Karpas-422 (cell line): ENCODE results near the gene C1orf116. TPM values are rescaled to one million over a fixed set of nuclear protein-coding genes. Genes with fewer than 3 reads are reported as not detected.

ENCODE experiments used
- DNase-seq: peaks from one replicate; pipeline ENCODE4 v3.0.0-alpha.2; 2015
- H2AFZ ChIP-seq: fragments of 200-600 bp; sonication (generic); 2 replicates; pipeline ENCODE4 v1.6.1; 2014; ENCODE audit warnings: antibody characterized with exemption, low read length, mixed read lengths
- H3K27ac ChIP-seq: fragments of 200-600 bp; sonication (generic); 2 replicates; pipeline ENCODE4 v1.5.1; 2014; ENCODE audit warnings: mild to moderate bottlenecking, low read length, moderate library complexity
- H3K27me3 ChIP-seq: fragments of 200-600 bp; sonication (generic); 2 replicates; pipeline ENCODE4 v1.6.1; 2014; ENCODE audit warnings: low read length, mixed read lengths
- H3K36me3 ChIP-seq: fragments of 200-600 bp; sonication (generic); 2 replicates; pipeline ENCODE4 v1.6.1; 2014; ENCODE audit warnings: low read length, mixed read lengths; ENCODE audit not compliant: insufficient read depth
- H3K4me1 ChIP-seq: fragments of 200-600 bp; sonication (generic); 2 replicates; pipeline ENCODE4 v1.6.1; 2014; ENCODE audit warnings: mild to moderate bottlenecking, low read length, mixed read lengths
- H3K4me2 ChIP-seq: fragments of 200-600 bp; sonication (generic); 2 replicates; pipeline ENCODE4 v1.6.1; 2014; ENCODE audit warnings: low read length, low read depth, mild to moderate bottlenecking; ENCODE audit not compliant: poor library complexity, severe bottlenecking
- H3K4me3 ChIP-seq: fragments of 200-600 bp; sonication (generic); 2 replicates; pipeline ENCODE4 v1.5.1; 2014; ENCODE audit warnings: mild to moderate bottlenecking, antibody characterized with exemption, low read length, mixed read lengths
- H3K79me2 ChIP-seq: fragments of 200-600 bp; sonication (generic); 2 replicates; pipeline ENCODE4 v1.6.1; 2014; ENCODE audit warnings: mild to moderate bottlenecking, low read length, mixed read lengths
- H3K9ac ChIP-seq: fragments of 200-600 bp; sonication (generic); 2 replicates; pipeline ENCODE4 v1.6.0; 2014; ENCODE audit warnings: low read length
- H3K9me2 ChIP-seq: fragments of 200-600 bp; sonication (generic), shearing (Covaris generic); replicated peaks from 2 replicates; pipeline ENCODE4 v1.6.0; 2014; ENCODE audit warnings: mild to moderate bottlenecking, low read length, moderate library complexity; ENCODE audit not compliant: insufficient read depth
- H3K9me3 ChIP-seq: fragments of 300-700, 200-600 bp; sonication (generic); 2 replicates; pipeline ENCODE4 v1.6.1; 2014; ENCODE audit warnings: low read length, mixed read lengths
- H4K20me1 ChIP-seq: fragments of 200-600 bp; sonication (generic); 2 replicates; pipeline ENCODE4 v1.6.1; 2014; ENCODE audit warnings: mild to moderate bottlenecking, antibody characterized with exemption, low read length, low read depth; ENCODE audit not compliant: insufficient read depth
- total RNA-seq: library from RNA; depleted of rRNA; stranded (reverse); fragments of >200 nt; shearing (Covaris generic); gene quantifications from 2 replicates; pipeline ENCODE4 v1.2.3, GENCODE V29; 2014; ENCODE audit warnings: low replicate concordance

C1orf116 gene
- total RNA-seq, 1 experiment from 2014 or later: not detected

GRCh38 chr1:207036865-207037264, 4.3 kb upstream of the C1orf116 start:
- no peak overlapping the region for H2AFZ ChIP-seq

DNA sequence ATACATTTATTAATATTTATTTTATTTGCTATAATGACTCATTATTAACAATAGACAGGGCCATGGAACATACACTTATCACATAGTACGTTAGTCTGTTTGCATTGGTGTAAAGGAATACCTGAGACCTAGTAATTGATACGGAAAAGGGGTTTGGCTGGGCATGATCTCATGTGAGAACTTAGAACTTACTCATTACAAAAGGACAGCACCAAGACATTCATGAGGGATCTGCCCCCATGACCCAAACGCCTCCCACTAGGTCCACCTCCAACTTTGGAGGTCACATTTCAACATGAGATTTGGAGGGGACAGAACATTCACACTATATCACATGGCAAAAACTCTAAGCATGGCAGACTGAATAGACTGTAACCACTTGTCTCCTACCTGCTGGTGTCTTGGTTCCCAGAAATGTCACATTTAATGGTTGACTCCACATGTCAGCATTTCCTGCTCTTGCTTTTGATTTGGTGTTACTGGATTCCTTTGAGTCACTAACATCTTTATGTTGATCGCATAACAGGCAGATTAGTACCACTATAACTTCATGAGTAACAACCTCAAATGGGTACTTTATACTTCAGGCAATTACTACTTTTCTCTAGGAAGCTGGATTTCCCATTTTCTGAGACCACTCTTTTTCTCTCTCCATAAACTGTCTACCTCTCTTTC, 3.5 kb upstream of the C1orf116 start:
- H3K4me1 ChIP-seq: no peaks in the 10 kb centered on the region
- no peaks in the 10 kb centered on the region for H3K27me3 ChIP-seq
- H3K4me3 ChIP-seq: no peak overlapping the region
- H3K27ac ChIP-seq: no peak overlapping the region
- no peaks in the 10 kb centered on the region for H3K36me3 ChIP-seq
- no peak for DNase-seq
- no peaks in the 10 kb centered on the region for H3K79me2 ChIP-seq
- H3K4me2 ChIP-seq: no peak overlapping the region
- H3K9me3 ChIP-seq: no peaks in the 10 kb centered on the region
- H2AFZ ChIP-seq: no peak overlapping the region
- no peaks in the 10 kb centered on the region for H3K9me2 ChIP-seq
- no peak overlapping the region for H3K9ac ChIP-seq
- no peaks in the 10 kb centered on the region for H4K20me1 ChIP-seq

More at GRCh38 chr1:207036865-207037264, 4.3 kb upstream of the C1orf116 start:
- no peak for DNase-seq
- H3K27ac ChIP-seq: no peak overlapping the region
- no peaks in the 10 kb centered on the region for H3K36me3 ChIP-seq
- H4K20me1 ChIP-seq: no peaks in the 10 kb centered on the region
- H3K9me3 ChIP-seq: no peaks in the 10 kb centered on the region
- no peak overlapping the region for H3K9ac ChIP-seq
- H3K27me3 ChIP-seq: no peaks in the 10 kb centered on the region
- no peak overlapping the region for H3K4me3 ChIP-seq
- H3K4me1 ChIP-seq: no peaks in the 10 kb centered on the region
- no peak overlapping the region for H3K4me2 ChIP-seq
- no peaks in the 10 kb centered on the region for H3K79me2 ChIP-seq
- H3K9me2 ChIP-seq: no peaks in the 10 kb centered on the region

DNA sequence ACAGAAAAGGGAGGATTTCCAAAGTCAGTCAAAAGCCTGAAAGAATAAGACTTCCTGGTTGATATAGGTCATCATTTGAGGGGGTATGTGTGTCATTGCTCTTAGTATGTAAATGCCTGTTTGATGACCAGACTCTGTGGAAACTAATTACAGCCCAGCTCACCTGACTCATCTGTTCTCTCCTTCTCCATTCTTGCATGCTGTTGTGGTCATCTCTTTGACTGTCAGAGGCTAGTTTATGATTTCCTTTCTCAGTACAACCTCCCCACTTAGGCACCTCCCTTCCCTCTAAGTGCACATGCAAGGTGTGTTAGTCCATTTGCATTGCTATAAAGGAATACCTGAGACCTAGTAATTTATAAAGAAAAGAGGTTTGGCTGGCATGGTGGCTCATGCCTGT, 2.4 kb upstream of the C1orf116 start:
- Histone ChIP-seq H3K9me3 (no peaks in the 10 kb centered on the region), H3K27ac (no peak overlapping the region), H4K20me1 (no peaks in the 10 kb centered on the region), H3K36me3 (no peaks in the 10 kb centered on the region), H2AFZ (no peak overlapping the region), H3K9ac (no peak overlapping the region), H3K79me2 (no peaks in the 10 kb centered on the region), H3K4me1 (no peaks in the 10 kb centered on the region), H3K4me2 (no peak overlapping the region), H3K27me3 (no peaks in the 10 kb centered on the region), H3K9me2 (no peaks in the 10 kb centered on the region), H3K4me3 (no peak overlapping the region)
- no peak for DNase-seq

- no peaks in the 10 kb centered on the region for H3K4me1 ChIP-seq
- no peak overlapping the region for H3K4me2 ChIP-seq
- H3K4me3 ChIP-seq: no peak overlapping the region
- H3K9me3 ChIP-seq: no peaks in the 10 kb centered on the region
- no peaks in the 10 kb centered on the region for H3K27me3 ChIP-seq
- no peaks in the 10 kb centered on the region for H3K36me3 ChIP-seq
- no peaks in the 10 kb centered on the region for H3K9me2 ChIP-seq
- no peak overlapping the region for H3K9ac ChIP-seq
- no peaks in the 10 kb centered on the region for H4K20me1 ChIP-seq
- H3K79me2 ChIP-seq: no peaks in the 10 kb centered on the region
- no peak overlapping the region for H2AFZ ChIP-seq
- DNase-seq: no peak
- H3K27ac ChIP-seq: no peak overlapping the region
Measured at GRCh38 chr1:207034208-207034607, 1.7 kb upstream of the C1orf116 start.

GRCh38 chr1:207033302-207033701, 746 bp upstream of the C1orf116 start:
- H3K4me1 ChIP-seq: no peaks in the 10 kb centered on the region
- H2AFZ ChIP-seq: no peak overlapping the region
- no peak overlapping the region for H3K27ac ChIP-seq
- no peak overlapping the region for H3K4me3 ChIP-seq
- no peaks in the 10 kb centered on the region for H3K79me2 ChIP-seq
- no peak overlapping the region for H3K9ac ChIP-seq
- H4K20me1 ChIP-seq: no peaks in the 10 kb centered on the region
- no peaks in the 10 kb centered on the region for H3K9me2 ChIP-seq
- H3K36me3 ChIP-seq: no peaks in the 10 kb centered on the region
- no peak overlapping the region for H3K4me2 ChIP-seq
- no peaks in the 10 kb centered on the region for H3K9me3 ChIP-seq
- DNase-seq: no peak
- no peaks in the 10 kb centered on the region for H3K27me3 ChIP-seq

DNA sequence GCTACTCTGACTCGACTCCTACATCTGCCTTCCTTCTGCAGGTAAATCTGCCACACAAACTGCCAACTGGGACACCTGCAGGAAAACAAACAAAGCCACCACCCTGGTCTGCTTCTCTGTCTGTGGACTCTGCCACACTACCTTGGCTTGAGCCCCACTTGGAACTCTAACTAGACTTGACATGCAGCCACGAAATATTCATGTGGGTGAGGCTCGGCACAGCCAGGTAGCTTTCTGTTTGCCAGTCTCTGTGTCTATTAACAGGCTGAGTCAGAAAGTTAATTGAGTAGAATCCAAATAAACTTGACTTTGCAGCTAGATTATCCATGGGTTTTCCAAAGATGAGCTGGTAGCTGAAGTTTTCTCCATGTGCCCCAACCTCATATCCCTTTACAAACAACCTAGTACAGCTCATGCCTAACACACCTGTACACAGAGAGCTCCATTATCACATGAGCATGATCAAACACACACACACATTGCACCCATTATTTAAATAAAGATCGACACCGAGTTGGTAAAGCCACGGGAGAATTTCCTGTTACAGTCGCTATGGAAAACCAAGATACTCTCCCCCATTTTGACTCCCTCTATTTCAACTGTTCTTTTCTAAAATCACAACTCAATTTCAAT, 808 bp downstream of the C1orf116 start:
- H3K4me3 ChIP-seq: no peak overlapping the region
- no peaks in the 10 kb centered on the region for H3K9me3 ChIP-seq
- no peak overlapping the region for H2AFZ ChIP-seq
- H3K4me1 ChIP-seq: no peaks in the 10 kb centered on the region
- H3K9me2 ChIP-seq: no peaks in the 10 kb centered on the region
- no peak for DNase-seq
- no peak overlapping the region for H3K4me2 ChIP-seq
- H4K20me1 ChIP-seq: no peaks in the 10 kb centered on the region
- no peak overlapping the region for H3K9ac ChIP-seq
- H3K27ac ChIP-seq: no peak overlapping the region
- H3K27me3 ChIP-seq: no peaks in the 10 kb centered on the region
- no peaks in the 10 kb centered on the region for H3K79me2 ChIP-seq
- H3K36me3 ChIP-seq: no peaks in the 10 kb centered on the region

- Histone ChIP-seq H3K36me3 (no peaks in the 10 kb centered on the region), H3K4me2 (no peak overlapping the region), H3K4me1 (no peaks in the 10 kb centered on the region), H2AFZ (no peak overlapping the region), H3K4me3 (no peak overlapping the region), H3K9me2 (no peaks in the 10 kb centered on the region), H4K20me1 (no peaks in the 10 kb centered on the region), H3K27ac (no peak overlapping the region), H3K9ac (no peak overlapping the region), H3K9me3 (no peaks in the 10 kb centered on the region), H3K27me3 (no peaks in the 10 kb centered on the region), H3K79me2 (no peaks in the 10 kb centered on the region)
- no peak for DNase-seq
Measured at GRCh38 chr1:207031016-207031415, 1.5 kb downstream of the C1orf116 start.

DNA sequence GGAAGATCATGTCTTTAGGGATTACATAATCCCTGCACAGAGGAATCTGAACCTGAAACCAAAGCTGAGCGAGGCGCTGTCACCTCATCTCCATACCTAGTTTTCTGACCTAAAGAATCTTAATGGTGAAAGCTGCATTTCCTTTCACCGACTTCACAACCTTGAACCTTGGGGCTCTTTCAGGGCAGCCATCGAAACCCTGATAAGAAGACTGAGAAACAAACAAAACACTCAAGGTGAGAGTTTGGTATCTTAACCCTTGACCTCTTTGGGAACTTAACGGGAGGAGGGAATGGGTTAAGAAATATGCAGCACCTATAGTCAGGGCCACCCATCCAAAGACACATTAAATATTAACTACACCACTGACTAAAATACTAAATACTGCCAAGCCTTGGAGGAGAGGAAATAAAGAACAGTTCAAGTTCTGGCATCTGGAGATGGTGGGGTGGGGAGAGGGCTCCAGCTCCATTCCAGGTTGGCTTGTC, 2.0 kb downstream of the C1orf116 start:
- Histone ChIP-seq H2AFZ (no peak overlapping the region), H3K9me3 (no peaks in the 10 kb centered on the region), H3K36me3 (no peaks in the 10 kb centered on the region), H3K9me2 (no peaks in the 10 kb centered on the region), H3K27me3 (no peaks in the 10 kb centered on the region), H3K4me1 (no peaks in the 10 kb centered on the region), H3K79me2 (no peaks in the 10 kb centered on the region), H3K4me2 (no peak overlapping the region), H3K9ac (no peak overlapping the region), H3K4me3 (no peak overlapping the region), H4K20me1 (no peaks in the 10 kb centered on the region), H3K27ac (no peak overlapping the region)
- DNase-seq: no peak
